ENCODE data around the gene GUCY1A1. TPM values are rescaled to one million over a fixed set of nuclear protein-coding genes. Genes with fewer than 3 reads are reported as not detected.

Gene GUCY1A1
- total RNA-seq, 1 donor from 2014 or later, result 37.1 TPM

DNA sequence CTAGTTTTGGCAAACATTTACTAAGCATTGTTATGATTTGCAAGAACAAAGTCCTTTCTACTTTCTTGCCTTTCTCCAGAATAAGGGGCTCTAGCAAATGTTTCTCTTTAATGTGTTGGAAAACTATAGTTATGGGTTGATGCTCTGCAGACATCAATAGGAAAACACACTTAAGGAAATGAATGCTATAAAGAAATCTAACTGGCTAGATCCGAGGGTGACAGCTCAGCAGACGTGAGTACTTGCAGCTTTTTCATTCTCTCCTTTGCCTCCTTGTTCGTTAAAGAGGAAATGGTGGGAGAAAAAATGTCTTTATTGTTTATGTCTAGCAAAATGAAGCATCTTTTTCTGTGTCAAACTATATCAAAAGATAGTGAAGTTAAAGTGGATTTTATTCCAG, 98.5 kb downstream of the GUCY1A1 start:
- Histone ChIP-seq H3K9me3 (no peaks in the 10 kb centered on the region), H3K27ac (no peak overlapping the region), H3K4me1 (peaks cover 0 to 3% of the 10 kb centered on the region in 2 donors), H3K4me3 (no peak overlapping the region), H3K27me3 (no peaks in the 10 kb centered on the region), H3K36me3 (no peaks in the 10 kb centered on the region)
- TF ChIP-seq, protein P1, sequence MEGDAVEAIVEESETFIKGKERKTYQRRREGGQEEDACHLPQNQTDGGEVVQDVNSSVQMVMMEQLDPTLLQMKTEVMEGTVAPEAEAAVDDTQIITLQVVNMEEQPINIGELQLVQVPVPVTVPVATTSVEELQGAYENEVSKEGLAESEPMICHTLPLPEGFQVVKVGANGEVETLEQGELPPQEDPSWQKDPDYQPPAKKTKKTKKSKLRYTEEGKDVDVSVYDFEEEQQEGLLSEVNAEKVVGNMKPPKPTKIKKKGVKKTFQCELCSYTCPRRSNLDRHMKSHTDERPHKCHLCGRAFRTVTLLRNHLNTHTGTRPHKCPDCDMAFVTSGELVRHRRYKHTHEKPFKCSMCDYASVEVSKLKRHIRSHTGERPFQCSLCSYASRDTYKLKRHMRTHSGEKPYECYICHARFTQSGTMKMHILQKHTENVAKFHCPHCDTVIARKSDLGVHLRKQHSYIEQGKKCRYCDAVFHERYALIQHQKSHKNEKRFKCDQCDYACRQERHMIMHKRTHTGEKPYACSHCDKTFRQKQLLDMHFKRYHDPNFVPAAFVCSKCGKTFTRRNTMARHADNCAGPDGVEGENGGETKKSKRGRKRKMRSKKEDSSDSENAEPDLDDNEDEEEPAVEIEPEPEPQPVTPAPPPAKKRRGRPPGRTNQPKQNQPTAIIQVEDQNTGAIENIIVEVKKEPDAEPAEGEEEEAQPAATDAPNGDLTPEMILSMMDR (IDR thresholded peaks at IDR 0.05), result no peak
- intact Hi-C loops (cut with DNase I), result no loop called here
- no peak for DNase-seq (ENCODE audit: low spot score in 2 of 2)

DNA sequence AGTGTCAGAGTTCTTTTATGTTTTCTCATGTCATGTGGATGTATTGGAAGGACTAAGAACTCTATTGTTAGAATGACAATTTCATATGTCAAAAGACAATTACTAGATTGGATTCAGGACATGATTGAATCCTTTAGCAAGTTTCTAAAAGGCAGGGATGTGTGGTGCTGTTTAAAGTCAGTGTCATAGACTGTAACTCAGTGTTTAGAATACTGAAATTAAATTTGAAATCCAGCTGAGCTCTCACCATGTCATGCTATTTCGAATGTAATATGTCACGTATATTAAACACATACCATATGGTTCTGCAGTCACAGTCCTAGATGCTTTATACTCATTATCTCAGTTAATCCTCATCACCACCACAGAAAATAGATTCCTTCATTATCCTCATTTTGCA, 100.0 kb downstream of the GUCY1A1 start:
- no peaks in the 10 kb centered on the region for H3K4me1 ChIP-seq
- no peaks in the 10 kb centered on the region for H3K36me3 ChIP-seq
- H3K27me3 ChIP-seq, result no peaks in the 10 kb centered on the region
- no peaks in the 10 kb centered on the region for H3K9me3 ChIP-seq
- H3K4me3 ChIP-seq, result no peak overlapping the region
- no peak for DNase-seq (ENCODE audit: low spot score in 2 of 2)
- intact Hi-C loops (cut with DNase I), result no loop called here
- H3K27ac ChIP-seq, result no peak overlapping the region
- TF ChIP-seq, protein P1 (IDR thresholded peaks at IDR 0.05), result no peak

DNA sequence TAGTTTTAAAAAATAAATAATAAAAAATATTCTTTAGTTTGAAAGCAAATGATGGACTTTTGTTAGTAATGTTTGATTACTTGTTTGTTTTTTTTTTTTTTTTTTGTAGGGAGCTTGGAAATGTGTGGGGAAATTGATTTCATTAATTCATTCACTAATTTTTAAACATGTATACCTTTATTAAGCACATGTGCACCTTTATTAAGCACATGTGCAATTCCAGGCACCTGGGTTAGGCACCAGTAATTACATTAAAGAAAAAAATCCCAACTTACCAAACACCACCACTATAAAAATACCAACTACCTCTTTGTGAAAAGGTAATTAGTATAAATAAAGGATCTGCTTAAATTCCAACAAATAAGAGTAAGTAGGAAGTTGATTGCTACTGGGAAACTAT, 101.7 kb downstream of the GUCY1A1 start:
- TF ChIP-seq, protein P1 (IDR thresholded peaks at IDR 0.05), result no peak
- H3K27ac ChIP-seq, result no peak overlapping the region
- H3K36me3 ChIP-seq, result no peaks in the 10 kb centered on the region
- intact Hi-C loops (cut with DNase I), result no loop called here
- no peaks in the 10 kb centered on the region for H3K9me3 ChIP-seq
- no peaks in the 10 kb centered on the region for H3K4me1 ChIP-seq
- no peak overlapping the region for H3K4me3 ChIP-seq
- no peaks in the 10 kb centered on the region for H3K27me3 ChIP-seq
- no peak for DNase-seq (ENCODE audit: low spot score in 2 of 2)

DNA sequence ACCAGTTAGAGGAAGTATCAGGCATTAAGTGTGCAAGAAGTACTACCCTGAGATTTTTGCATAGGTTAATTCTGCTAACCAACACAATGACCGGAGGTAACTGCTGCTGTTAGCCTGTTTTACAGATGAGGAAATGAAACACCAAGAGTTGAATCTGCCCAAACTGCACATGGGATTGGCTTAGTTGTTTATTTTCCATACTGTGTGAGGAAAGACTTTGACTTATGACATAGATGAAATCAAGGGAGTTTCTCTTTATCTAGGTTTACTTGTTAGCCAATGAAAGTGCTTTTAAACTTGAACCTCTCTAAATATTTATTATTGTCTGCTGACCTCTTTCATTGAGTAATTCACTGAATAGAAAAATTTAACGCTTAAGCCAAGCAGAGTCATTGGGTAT, 102.4 kb downstream of the GUCY1A1 start:
- Histone ChIP-seq H3K36me3 (no peaks in the 10 kb centered on the region), H3K27me3 (no peaks in the 10 kb centered on the region), H3K27ac (no peak overlapping the region), H3K4me3 (no peak overlapping the region), H3K9me3 (no peaks in the 10 kb centered on the region), H3K4me1 (no peaks in the 10 kb centered on the region)
- intact Hi-C loops (cut with DNase I), result no loop called here
- TF ChIP-seq, protein P1 (IDR thresholded peaks at IDR 0.05), result no peak
- DNase-seq (ENCODE audit: low spot score in 2 of 2), result no peak

DNA sequence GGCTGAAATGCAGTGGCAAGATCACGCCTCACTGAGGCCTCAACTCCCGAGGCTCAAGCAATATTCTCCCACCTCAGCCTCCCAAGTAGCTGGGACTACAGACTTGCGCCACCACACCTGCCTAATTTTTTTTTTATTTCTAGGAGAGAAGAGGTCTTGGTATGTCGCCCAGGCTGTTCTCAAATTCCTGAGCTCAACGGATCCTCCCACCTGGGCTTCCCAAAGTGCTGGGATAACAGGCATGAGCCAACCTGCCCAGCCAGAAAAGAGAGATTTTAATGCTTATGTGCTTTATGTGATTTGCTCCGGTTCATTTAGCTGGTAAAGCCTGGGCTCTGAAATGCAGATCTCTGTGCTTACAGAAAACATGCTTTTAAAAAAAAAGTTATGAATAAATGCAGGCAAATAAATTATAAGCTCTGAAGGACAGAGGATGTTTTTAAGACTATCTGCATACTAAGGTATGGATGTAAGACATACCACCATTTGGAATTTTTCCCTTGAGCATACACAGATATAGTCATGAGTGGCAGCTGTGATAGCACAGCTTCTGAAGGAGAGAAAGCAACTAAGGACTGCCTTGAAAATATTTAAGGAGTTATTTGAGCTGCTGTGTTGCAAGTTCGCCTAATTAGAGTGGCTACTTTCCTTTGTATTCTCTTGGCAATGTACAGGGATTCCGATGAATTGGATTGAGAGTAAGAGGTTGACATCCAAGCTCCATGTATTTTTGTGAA, 106.0 kb downstream of the GUCY1A1 start:
- Histone ChIP-seq H3K4me3 (no peak overlapping the region), H3K36me3 (peaks cover 0 to 8% of the 10 kb centered on the region in 2 donors), H3K27ac (no peak overlapping the region), H3K9me3 (no peaks in the 10 kb centered on the region), H3K4me1 (no peaks in the 10 kb centered on the region), H3K27me3 (no peaks in the 10 kb centered on the region)
- TF ChIP-seq, protein P1 (IDR thresholded peaks at IDR 0.05), result no peak
- intact Hi-C loops (cut with DNase I), result no loop called here
- DNase-seq (ENCODE audit: low spot score in 2 of 2), result no peak
